GM18511 (cell line): ENCODE results near the gene LTA4H.
"Not testable (repeated sequence)": the region's sequence is repeated elsewhere in the genome, so short reads cannot be mapped to it uniquely, and the experiment has no call there.

Experiments
- ATAC-seq: cut with Tn5 transposase; IDR thresholded peaks from one replicate; pipeline ENCODE4 v1.9.1; 2021; ENCODE audit warnings: mild to moderate bottlenecking, moderate library complexity; ENCODE audit not compliant: unreplicated experiment

LTA4H gene

GRCh38 chr12:95995238-95996031 is 40.0 kb downstream of the LTA4H start:
- no peak for ATAC-seq

- ATAC-seq: no peak
These were observed 40.9 kb downstream of the LTA4H start for GRCh38 chr12:95994476-95994875.

GRCh38 chr12:95993907-95994306 is 41.5 kb downstream of the LTA4H start:
- ATAC-seq: no peak

GRCh38 chr12:95990136-95990535 is 45.3 kb downstream of the LTA4H start:
- no peak for ATAC-seq

GRCh38 chr12:95989504-95990123 is 45.8 kb downstream of the LTA4H start:
- ATAC-seq: no peak

- no peak for ATAC-seq
These were observed 46.7 kb downstream of the LTA4H start for GRCh38 chr12:95988506-95989275.

GRCh38 chr12:95986635-95987570 is 48.5 kb downstream of the LTA4H start:
- no peak for ATAC-seq

GRCh38 chr12:95984682-95985081 is 50.7 kb downstream of the LTA4H start:
- ATAC-seq: no peak

- ATAC-seq: no peak
These were observed 52.8 kb downstream of the LTA4H start for GRCh38 chr12:95982602-95983001.

GRCh38 chr12:95980437-95980836 is 55.0 kb downstream of the LTA4H start:
- ATAC-seq: no peak

GRCh38 chr12:95978774-95979173 is 56.6 kb downstream of the LTA4H start:
- no peak for ATAC-seq

- no peak for ATAC-seq
These were observed 57.0 kb downstream of the LTA4H start for GRCh38 chr12:95978351-95978750.

- no peak for ATAC-seq
These were observed 57.6 kb downstream of the LTA4H start for GRCh38 chr12:95977764-95978305.

GRCh38 chr12:95976416-95976832 is 59.0 kb downstream of the LTA4H start:
- no peak for ATAC-seq

- ATAC-seq: no peak
These were observed 59.9 kb downstream of the LTA4H start for GRCh38 chr12:95975491-95975890.

- no peak for ATAC-seq
These were observed 61.0 kb downstream of the LTA4H start for GRCh38 chr12:95974358-95974757.

- ATAC-seq: no peak
These were observed 62.4 kb downstream of the LTA4H start for GRCh38 chr12:95972832-95973456.

GRCh38 chr12:95970905-95971304 is 64.5 kb downstream of the LTA4H start:
- ATAC-seq: no peak

GRCh38 chr12:95969116-95969515 is 66.3 kb downstream of the LTA4H start:
- not testable (repeated sequence) for ATAC-seq

GRCh38 chr12:95967301-95967700 is 68.1 kb downstream of the LTA4H start:
- no peak for ATAC-seq
